Measurements from ENCODE around the gene CCDC141. TPM values are rescaled to one million over a fixed set of nuclear protein-coding genes. Genes with fewer than 3 reads are reported as not detected.

CCDC141 gene
- total RNA-seq, 1 donor from 2014 or later, result 1.2 TPM

- TF ChIP-seq, protein P1, sequence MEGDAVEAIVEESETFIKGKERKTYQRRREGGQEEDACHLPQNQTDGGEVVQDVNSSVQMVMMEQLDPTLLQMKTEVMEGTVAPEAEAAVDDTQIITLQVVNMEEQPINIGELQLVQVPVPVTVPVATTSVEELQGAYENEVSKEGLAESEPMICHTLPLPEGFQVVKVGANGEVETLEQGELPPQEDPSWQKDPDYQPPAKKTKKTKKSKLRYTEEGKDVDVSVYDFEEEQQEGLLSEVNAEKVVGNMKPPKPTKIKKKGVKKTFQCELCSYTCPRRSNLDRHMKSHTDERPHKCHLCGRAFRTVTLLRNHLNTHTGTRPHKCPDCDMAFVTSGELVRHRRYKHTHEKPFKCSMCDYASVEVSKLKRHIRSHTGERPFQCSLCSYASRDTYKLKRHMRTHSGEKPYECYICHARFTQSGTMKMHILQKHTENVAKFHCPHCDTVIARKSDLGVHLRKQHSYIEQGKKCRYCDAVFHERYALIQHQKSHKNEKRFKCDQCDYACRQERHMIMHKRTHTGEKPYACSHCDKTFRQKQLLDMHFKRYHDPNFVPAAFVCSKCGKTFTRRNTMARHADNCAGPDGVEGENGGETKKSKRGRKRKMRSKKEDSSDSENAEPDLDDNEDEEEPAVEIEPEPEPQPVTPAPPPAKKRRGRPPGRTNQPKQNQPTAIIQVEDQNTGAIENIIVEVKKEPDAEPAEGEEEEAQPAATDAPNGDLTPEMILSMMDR (IDR thresholded peaks at IDR 0.05; ENCODE audit: unreplicated experiment), result no peak
- H3K27ac Mint-ChIP-seq, result no peak overlapping the region
- H3K9me3 Mint-ChIP-seq, result no peaks in the 10 kb centered on the region
- peaks cover 12% of the 10 kb centered on the region for H3K27me3 Mint-ChIP-seq (ENCODE audit: low read depth)
- DNase-seq (ENCODE audit: low spot score in 2 of 2, unreplicated experiment in 2 of 2), result no peak
- no peaks in the 10 kb centered on the region for H3K36me3 Mint-ChIP-seq
- H3K4me1 Mint-ChIP-seq, result no peaks in the 10 kb centered on the region
- no peak overlapping the region for H3K4me3 Mint-ChIP-seq
Measured at GRCh38 chr2:178908810-178909209, 141.1 kb downstream of the CCDC141 start.

GRCh38 chr2:178905261-178905660 is 144.7 kb downstream of the CCDC141 start:
- Mint-ChIP-seq H3K4me1 (no peaks in the 10 kb centered on the region), H3K4me3 (no peak overlapping the region), H3K27ac (no peak overlapping the region), H3K27me3 (ENCODE audit: low read depth) (peaks cover 10% of the 10 kb centered on the region), H3K9me3 (no peaks in the 10 kb centered on the region), H3K36me3 (no peaks in the 10 kb centered on the region)
- TF ChIP-seq, protein P1 (IDR thresholded peaks at IDR 0.05; ENCODE audit: unreplicated experiment), result no peak
- DNase-seq (ENCODE audit: low spot score in 2 of 2, unreplicated experiment in 2 of 2), result no peak

- TF ChIP-seq, protein P1 (IDR thresholded peaks at IDR 0.05; ENCODE audit: unreplicated experiment), result no peak
- no peak for DNase-seq (ENCODE audit: low spot score in 2 of 2, unreplicated experiment in 2 of 2)
- Mint-ChIP-seq H3K27ac (no peak overlapping the region), H3K36me3 (no peaks in the 10 kb centered on the region), H3K9me3 (no peaks in the 10 kb centered on the region), H3K4me1 (no peaks in the 10 kb centered on the region), H3K4me3 (no peak overlapping the region), H3K27me3 (ENCODE audit: low read depth) (peaks cover 7% of the 10 kb centered on the region)
Measured at GRCh38 chr2:178899656-178900055, 150.3 kb downstream of the CCDC141 start.

- TF ChIP-seq, protein P1 (IDR thresholded peaks at IDR 0.05; ENCODE audit: unreplicated experiment), result no peak
- H3K4me1 Mint-ChIP-seq, result no peaks in the 10 kb centered on the region
- no peaks in the 10 kb centered on the region for H3K9me3 Mint-ChIP-seq
- no peak overlapping the region for H3K27ac Mint-ChIP-seq
- peaks cover 7% of the 10 kb centered on the region for H3K27me3 Mint-ChIP-seq (ENCODE audit: low read depth)
- DNase-seq (ENCODE audit: low spot score in 2 of 2, unreplicated experiment in 2 of 2), result no peak
- no peak overlapping the region for H3K4me3 Mint-ChIP-seq
- H3K36me3 Mint-ChIP-seq, result no peaks in the 10 kb centered on the region
Measured at GRCh38 chr2:178895872-178896271, 154.1 kb downstream of the CCDC141 start.

DNA sequence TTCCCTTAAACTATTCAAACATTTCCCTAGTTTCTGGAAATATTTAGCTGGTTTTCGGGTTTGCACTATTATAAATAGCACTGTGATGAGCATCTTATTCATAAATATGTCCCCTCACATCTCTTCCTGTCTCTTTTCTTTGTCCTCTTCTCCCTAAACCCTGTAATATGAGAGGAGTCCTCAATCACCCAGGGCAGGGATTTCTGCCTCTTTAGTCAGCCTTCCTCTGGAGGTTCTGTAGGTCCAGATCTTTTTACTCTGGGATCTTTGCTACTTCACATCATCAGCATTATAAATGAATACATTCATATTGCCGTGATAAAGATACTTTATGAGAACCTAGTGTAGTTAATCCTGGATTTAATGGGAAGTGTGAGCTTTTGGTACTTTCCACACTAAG is 154.8 kb downstream of the CCDC141 start:
- H3K27me3 Mint-ChIP-seq (ENCODE audit: low read depth), result peaks cover 3% of the 10 kb centered on the region
- H3K4me1 Mint-ChIP-seq, result no peaks in the 10 kb centered on the region
- no peaks in the 10 kb centered on the region for H3K9me3 Mint-ChIP-seq
- no peaks in the 10 kb centered on the region for H3K36me3 Mint-ChIP-seq
- no peak for DNase-seq (ENCODE audit: low spot score in 2 of 2, unreplicated experiment in 2 of 2)
- no peak overlapping the region for H3K27ac Mint-ChIP-seq
- TF ChIP-seq, protein P1 (IDR thresholded peaks at IDR 0.05; ENCODE audit: unreplicated experiment), result no peak
- no peak overlapping the region for H3K4me3 Mint-ChIP-seq

Data from mesothelial cell of epicardium (in vitro differentiated cells).